ENCODE data around the gene USP3. TPM values are rescaled to one million over a fixed set of nuclear protein-coding genes. Genes with fewer than 3 reads are reported as not detected.

USP3 gene, protein sequence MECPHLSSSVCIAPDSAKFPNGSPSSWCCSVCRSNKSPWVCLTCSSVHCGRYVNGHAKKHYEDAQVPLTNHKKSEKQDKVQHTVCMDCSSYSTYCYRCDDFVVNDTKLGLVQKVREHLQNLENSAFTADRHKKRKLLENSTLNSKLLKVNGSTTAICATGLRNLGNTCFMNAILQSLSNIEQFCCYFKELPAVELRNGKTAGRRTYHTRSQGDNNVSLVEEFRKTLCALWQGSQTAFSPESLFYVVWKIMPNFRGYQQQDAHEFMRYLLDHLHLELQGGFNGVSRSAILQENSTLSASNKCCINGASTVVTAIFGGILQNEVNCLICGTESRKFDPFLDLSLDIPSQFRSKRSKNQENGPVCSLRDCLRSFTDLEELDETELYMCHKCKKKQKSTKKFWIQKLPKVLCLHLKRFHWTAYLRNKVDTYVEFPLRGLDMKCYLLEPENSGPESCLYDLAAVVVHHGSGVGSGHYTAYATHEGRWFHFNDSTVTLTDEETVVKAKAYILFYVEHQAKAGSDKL
- total RNA-seq (2012; rRNA removed) = 46.7 and 52.3 TPM in 2 replicates
- 13.7 and 17.3 TPM in 2 replicates for polyA plus RNA-seq (2012; rRNA removed)
- 6.2 and 15.2 TPM in 2 replicates for polyA plus RNA-seq (2012; cell fraction: cytosol; rRNA removed)
- 23.8 and 84.1 TPM in 2 replicates for polyA plus RNA-seq (2012; cell fraction: nucleus; rRNA removed; ENCODE audit: low replicate concordance)
- percentile 85 among the genes with signal in this experiment for Bru-seq, nascent RNA
- percentile 77 among the genes with signal in this experiment for BruChase-seq, experiment 1, labeled RNA remaining after a 6-hour chase
- percentile 82 among the genes with signal in this experiment for BruChase-seq, experiment 2, labeled RNA remaining after a 2-hour chase
- long read RNA-seq, transcript USP3-206 (16 exons, 2,439 nt) = minor isoform, 9 of 35 reads
- long read RNA-seq, transcript USP3-202 (15 exons, 2,333 nt) = major isoform, 15 of 35 reads
- long read RNA-seq, partial matches to known transcripts = 1 of 35 reads
- long read RNA-seq, other reads (novel, unspliced or antisense) = 10 of 35 reads

DNA sequence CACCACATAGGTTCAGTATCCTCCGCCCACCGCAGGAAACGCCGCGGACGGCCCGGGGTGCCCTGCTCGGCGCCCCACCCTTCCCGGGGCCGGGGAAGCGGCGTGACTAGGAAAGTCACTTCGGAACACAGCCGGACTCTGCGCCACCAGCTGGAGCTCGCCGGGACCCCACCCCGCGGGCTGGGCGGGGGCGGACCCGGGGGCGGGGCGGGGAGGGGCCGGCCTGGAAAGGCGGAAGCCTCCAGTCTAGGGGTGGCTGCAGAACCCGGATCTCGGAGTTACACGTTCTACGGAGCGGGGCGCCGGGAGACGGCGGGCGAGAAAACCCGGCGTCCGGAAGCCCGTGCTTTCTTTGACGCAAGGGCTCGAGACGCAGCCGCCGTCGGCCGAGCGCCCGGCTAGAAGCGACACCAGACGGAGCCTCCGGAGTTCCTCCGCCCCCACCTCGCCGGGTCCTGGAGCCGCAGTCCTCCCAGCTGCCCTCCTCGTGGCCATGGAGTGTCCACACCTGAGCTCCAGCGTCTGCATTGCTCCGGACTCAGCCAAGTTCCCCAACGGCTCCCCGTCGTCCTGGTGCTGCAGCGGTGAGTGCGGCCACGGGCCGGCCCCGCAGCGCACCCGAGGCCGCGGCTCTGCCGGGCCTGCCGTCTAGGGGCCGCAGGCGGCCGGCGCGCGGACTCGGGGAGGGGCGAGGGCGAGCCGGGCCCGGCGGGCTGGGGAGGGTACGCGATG, at the start of gene USP3:
Gene USP3, plus strand, starts transcription at position 347 of the 732 bp plus-strand sequence. Its CDS starts 147 bp downstream, at position 494.
- POLR2A ChIA-PET (ENCODE audit: unreplicated experiment) = interaction anchor here (0.6 kb wide), 5 partner anchors 30 to 260 kb away, joined by 3 to 7 read pairs (median 5); no protein-coding TSS in a partner anchor
- CTCF ChIA-PET = interaction anchor here (0.9 to 1.7 kb wide), 4 partner anchors 16 to 98 kb away, joined by 3 to 6 read pairs (median 4); no protein-coding TSS in a partner anchor
- peak within 1 kb of the TSS; percentile 95 for H3K14ac ChIP-seq (replicated peaks; ENCODE audit: low read depth, low read length)
- TF ChIP-seq, protein P1, sequence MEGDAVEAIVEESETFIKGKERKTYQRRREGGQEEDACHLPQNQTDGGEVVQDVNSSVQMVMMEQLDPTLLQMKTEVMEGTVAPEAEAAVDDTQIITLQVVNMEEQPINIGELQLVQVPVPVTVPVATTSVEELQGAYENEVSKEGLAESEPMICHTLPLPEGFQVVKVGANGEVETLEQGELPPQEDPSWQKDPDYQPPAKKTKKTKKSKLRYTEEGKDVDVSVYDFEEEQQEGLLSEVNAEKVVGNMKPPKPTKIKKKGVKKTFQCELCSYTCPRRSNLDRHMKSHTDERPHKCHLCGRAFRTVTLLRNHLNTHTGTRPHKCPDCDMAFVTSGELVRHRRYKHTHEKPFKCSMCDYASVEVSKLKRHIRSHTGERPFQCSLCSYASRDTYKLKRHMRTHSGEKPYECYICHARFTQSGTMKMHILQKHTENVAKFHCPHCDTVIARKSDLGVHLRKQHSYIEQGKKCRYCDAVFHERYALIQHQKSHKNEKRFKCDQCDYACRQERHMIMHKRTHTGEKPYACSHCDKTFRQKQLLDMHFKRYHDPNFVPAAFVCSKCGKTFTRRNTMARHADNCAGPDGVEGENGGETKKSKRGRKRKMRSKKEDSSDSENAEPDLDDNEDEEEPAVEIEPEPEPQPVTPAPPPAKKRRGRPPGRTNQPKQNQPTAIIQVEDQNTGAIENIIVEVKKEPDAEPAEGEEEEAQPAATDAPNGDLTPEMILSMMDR (conservative IDR thresholded peaks at IDR 0.05; ENCODE audit: low read depth, low read length) = peak; percentile 36
- TF ChIP-seq POLR2A (IDR thresholded peaks at IDR 0.05; ENCODE audit: low read depth, low read length) (peak; percentile 89), CHD1 (IDR thresholded peaks at IDR 0.05; ENCODE audit: low read depth, low read length) (peak; percentile 94; the same call in 1 of the 2 replicates), SMC3 (IDR thresholded peaks at IDR 0.05; ENCODE audit: low read depth, low read length) (peak; percentile 27; the same call in 1 of the 2 replicates), MAZ (IDR thresholded peaks at IDR 0.05; ENCODE audit: borderline replicate concordance, low read depth, low read length) (peak; percentile 75), CEBPB (IDR thresholded peaks at IDR 0.05; ENCODE audit: low read depth, low read length) (peak; percentile 48; the same call in 1 of the 2 replicates)
- TF ChIP-seq, protein P2, sequence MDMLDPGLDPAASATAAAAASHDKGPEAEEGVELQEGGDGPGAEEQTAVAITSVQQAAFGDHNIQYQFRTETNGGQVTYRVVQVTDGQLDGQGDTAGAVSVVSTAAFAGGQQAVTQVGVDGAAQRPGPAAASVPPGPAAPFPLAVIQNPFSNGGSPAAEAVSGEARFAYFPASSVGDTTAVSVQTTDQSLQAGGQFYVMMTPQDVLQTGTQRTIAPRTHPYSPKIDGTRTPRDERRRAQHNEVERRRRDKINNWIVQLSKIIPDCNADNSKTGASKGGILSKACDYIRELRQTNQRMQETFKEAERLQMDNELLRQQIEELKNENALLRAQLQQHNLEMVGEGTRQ (IDR thresholded peaks at IDR 0.05; ENCODE audit: low read depth, low read length) = no peak
- TF ChIP-seq, protein P3, sequence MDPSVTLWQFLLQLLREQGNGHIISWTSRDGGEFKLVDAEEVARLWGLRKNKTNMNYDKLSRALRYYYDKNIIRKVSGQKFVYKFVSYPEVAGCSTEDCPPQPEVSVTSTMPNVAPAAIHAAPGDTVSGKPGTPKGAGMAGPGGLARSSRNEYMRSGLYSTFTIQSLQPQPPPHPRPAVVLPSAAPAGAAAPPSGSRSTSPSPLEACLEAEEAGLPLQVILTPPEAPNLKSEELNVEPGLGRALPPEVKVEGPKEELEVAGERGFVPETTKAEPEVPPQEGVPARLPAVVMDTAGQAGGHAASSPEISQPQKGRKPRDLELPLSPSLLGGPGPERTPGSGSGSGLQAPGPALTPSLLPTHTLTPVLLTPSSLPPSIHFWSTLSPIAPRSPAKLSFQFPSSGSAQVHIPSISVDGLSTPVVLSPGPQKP (IDR thresholded peaks at IDR 0.05; ENCODE audit: borderline replicate concordance, low read depth, low read length) = no peak

More for the DNA sequence above, at the start of gene USP3:
- Histone ChIP-seq H2BK5ac (ENCODE audit: low read depth, low read length, poor library complexity, severe bottlenecking) (peak within 1 kb of the TSS; percentile 97), H3K23ac (ENCODE audit: low read depth, low read length) (peak within 1 kb of the TSS; percentile 97), H4K8ac (ENCODE audit: low read depth in 2 of 2, low read length in 2 of 2) (peak within 1 kb of the TSS; percentile 78 to 88), H3K18ac (ENCODE audit: low read depth, low read length) (peak within 1 kb of the TSS; percentile 93), H2AK5ac (ENCODE audit: low read depth, low read length) (peak within 1 kb of the TSS; percentile 73), H3K27me3 (ENCODE audit: control insufficient read depth, insufficient read depth, low read length) (no peaks in the 10 kb centered on the region), H3K56ac (ENCODE audit: extremely low read depth, insufficient read depth, low read length) (peak within 1 kb of the TSS; percentile 86), H3K9me3 (ENCODE audit: control insufficient read depth, insufficient read depth, low read length) (no peaks in the 10 kb centered on the region), H2BK120ac (ENCODE audit: low read depth, low read length) (peak within 1 kb of the TSS; percentile 92), H3K4me2 (ENCODE audit: low read depth, low read length) (peak within 1 kb of the TSS; percentile 89), H3K79me1 (ENCODE audit: low read depth in 1 of 2, low read length in 2 of 2) (peaks cover 4 to 48% of the 10 kb centered on the region in 2 experiments; a peak in 3 of 4 replicates), H4K91ac (ENCODE audit: insufficient read depth, low read depth, low read length) (peak within 1 kb of the TSS; percentile 83), H3K9me1 (ENCODE audit: insufficient read depth, low read length) (peaks cover 18% of the 10 kb centered on the region), H3K27ac (ENCODE audit: insufficient read depth, low read length) (peak within 1 kb of the TSS; percentile 91), H3K4me3 (ENCODE audit: insufficient read depth, low read depth, low read length) (peak within 1 kb of the TSS; percentile 74), H3K4ac (ENCODE audit: low read depth, low read length) (peak within 1 kb of the TSS; percentile 97), H4K5ac (ENCODE audit: low read depth, low read length) (peak within 1 kb of the TSS; percentile 94), H4K20me1 (ENCODE audit: insufficient read depth, low read length) (peaks cover 35% of the 10 kb centered on the region; the same call in 1 of the 2 replicates), H2BK15ac (ENCODE audit: low read depth, low read length) (peak within 1 kb of the TSS; percentile 65; the same call in 2 of the 3 replicates), H2BK20ac (ENCODE audit: low read depth, low read length) (peak within 1 kb of the TSS; percentile 78), H3K36me3 (ENCODE audit: control insufficient read depth, insufficient read depth, low read length) (no peaks in the 10 kb centered on the region), H3K9ac (ENCODE audit: low read depth, low read length) (peak within 1 kb of the TSS; percentile 90), H2AK9ac (replicated peaks; ENCODE audit: low read depth, low read length, poor library complexity) (peak within 1 kb of the TSS; percentile 99), H3K4me1 (ENCODE audit: control insufficient read depth, insufficient read depth, low read length) (peaks cover 20% of the 10 kb centered on the region), H2AFZ (replicated peaks; ENCODE audit: low read length, poor library complexity) (peak within 1 kb of the TSS; percentile 94)
- dilution Hi-C loops (cut with HindIII; ENCODE audit: low sequenced_read_pairs, unreplicated experiment) (no loop called here), intact Hi-C loops (cut with micrococcal nuclease) (loop anchor here (1.0 to 2.0 kb wide), 3 partner anchors 25 to 216 kb away; no protein-coding TSS in a partner anchor), in situ Hi-C loops (cut with MboI; ENCODE audit: low sequenced_read_pairs) (no loop called here)
- peak; percentile 87 for ATAC-seq (ENCODE audit: low read depth)
- 1% methylated on average over 21 of the region's 88 CpGs; no CpG with 5 or more reads in 1 of the 2 experiments for WGBS, 2 experiments (ENCODE audit: extremely low coverage in 2 of 2, insufficient read length in 1 of 2)
- BruUV-seq (replicated peaks) = no TSS peak
- DNase-seq = peak; percentile 94
